Caco-2 (cell line): Measurements from ENCODE around the gene UBE2K. TPM values are rescaled to one million over a fixed set of nuclear protein-coding genes. Genes with fewer than 3 reads are reported as not detected.

Experiments used
- BruUV-seq: library from RNA; stranded (reverse); fragments of 400-500 nt; replicated peaks from 2 replicates; lab custom pipeline; 2021; lab: Mats Ljungman, UMichigan
- CTCF ChIA-PET: fragments of 300-600 bp; sonication (Branson Sonifier 250); formaldehyde crosslinking; loops from one replicate; lab custom pipeline; 2022; ENCODE audit warnings: antibody characterized with exemption; lab: Charles Lee
- POLR2A ChIA-PET: fragments of 300-600 bp; sonication (Branson Sonifier 250); formaldehyde crosslinking; loops from one replicate; lab custom pipeline; 2022; ENCODE audit warnings: antibody characterized with exemption; lab: Charles Lee
- DNase-seq, 2 experiments: peaks; one replicate each; pipeline versions ENCODE4 v3.0.0 to v3.0.0-alpha.2; 2020 to 2022
- H3K27me3 ChIP-seq: replicated peaks from 2 replicates; pipeline ENCODE4 v1.6.0; 2011; ENCODE audit warnings: low read length; ENCODE audit not compliant: control insufficient read depth, insufficient read depth
- H3K36me3 ChIP-seq: 2 replicates; pipeline ENCODE4 v1.5.1; 2011; ENCODE audit warnings: low read length; ENCODE audit not compliant: control insufficient read depth, insufficient read depth
- H3K4me1 ChIP-seq: fragments of 250-450 bp; sonication (Bioruptor Pico); 2 replicates; pipeline ENCODE4 v1.5.1; 2020; ENCODE audit warnings: mild to moderate bottlenecking
- H3K4me3 ChIP-seq: 2 replicates; pipeline ENCODE4 v1.5.1; 2011; ENCODE audit warnings: low read depth, mild to moderate bottlenecking, control low read depth, low read length
- H3K9me3 ChIP-seq: fragments of 250-450 bp; sonication (Bioruptor Pico); 2 replicates; pipeline ENCODE4 v1.5.1; 2020; ENCODE audit warnings: mild to moderate bottlenecking, moderate library complexity
- H3K27ac Mint-ChIP-seq: one replicate; pipeline ENCODE4 v1.8.0; 2022; ENCODE audit warnings: mixed read lengths; ENCODE audit not compliant: unreplicated experiment
- H3K27me3 Mint-ChIP-seq: one replicate; pipeline ENCODE4 v1.8.0; 2022; ENCODE audit warnings: mixed read lengths; ENCODE audit not compliant: insufficient read depth, unreplicated experiment
- H3K36me3 Mint-ChIP-seq: one replicate; pipeline ENCODE4 v1.8.0; 2022; ENCODE audit warnings: mild to moderate bottlenecking, mixed read lengths; ENCODE audit not compliant: insufficient read depth, unreplicated experiment
- H3K4me1 Mint-ChIP-seq: one replicate; pipeline ENCODE4 v1.8.0; 2022; ENCODE audit warnings: low read depth, mixed read lengths; ENCODE audit not compliant: unreplicated experiment
- H3K4me3 Mint-ChIP-seq: one replicate; pipeline ENCODE4 v1.8.0; 2022; ENCODE audit warnings: mild to moderate bottlenecking, moderate library complexity, mixed read lengths; ENCODE audit not compliant: unreplicated experiment
- H3K9me3 Mint-ChIP-seq: one replicate; pipeline ENCODE4 v1.8.0; 2022; ENCODE audit warnings: mixed read lengths; ENCODE audit not compliant: unreplicated experiment
- intact Hi-C: fragments of 100-400 bp; cut with micrococcal nuclease; formaldehyde crosslinking; loops from one replicate; pipeline ENCODE4 v1.10.0; 2022; ENCODE audit not compliant: unreplicated experiment
- total RNA-seq: library from RNA; stranded (reverse); gene quantifications from 2 replicates; pipeline ENCODE4 v1.2.3, GENCODE V29; 2022
- TF ChIP-seq, protein P1 (sequence below), 2 experiments: fragments of 200-600 bp in 1 of 2; IDR thresholded peaks; 1 replicate in 1 of 2; 2 replicates in 1 of 2; pipeline versions ENCODE4 v1.5.1 to v1.8.0; 2011 to 2022; ENCODE audit warnings: antibody characterized with exemption in 1 of 2, control low read depth in 1 of 2, inconsistent platforms in 1 of 2, low read depth in 1 of 2, low read length in 1 of 2, mild to moderate bottlenecking in 1 of 2, moderate library complexity in 1 of 2; ENCODE audit not compliant: insufficient read depth in 1 of 2, severe bottlenecking in 1 of 2, unreplicated experiment in 1 of 2

The UBE2K gene
- total RNA-seq, 1 experiment from 2014 or later: 141 TPM

DNA sequence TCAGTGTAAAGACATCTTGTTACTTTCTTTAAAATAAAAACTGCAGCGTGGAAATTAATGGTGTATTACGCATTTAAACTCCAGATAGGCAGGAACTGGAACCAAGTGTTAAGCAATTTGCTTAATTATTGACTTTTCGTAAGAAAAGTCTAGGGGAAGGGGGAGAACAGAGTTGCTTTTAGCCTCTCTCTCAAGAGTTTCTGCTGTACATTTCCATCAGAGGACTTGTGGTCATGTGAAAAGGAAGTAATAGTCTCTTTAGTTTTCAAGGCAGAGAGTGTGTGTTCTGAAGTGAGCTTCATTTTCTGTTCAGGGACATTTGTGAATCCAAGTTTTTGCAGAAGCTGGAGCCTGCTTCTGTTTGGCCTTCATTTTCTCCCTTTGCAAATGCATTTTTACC, 127.2 kb downstream of the UBE2K start:
- Histone ChIP-seq H3K27me3 (no peaks in the 10 kb centered on the region), H3K4me1 (no peaks in the 10 kb centered on the region), H3K9me3 (no peaks in the 10 kb centered on the region), H3K4me3 (no peak overlapping the region), H3K36me3 (no peaks in the 10 kb centered on the region)
- Mint-ChIP-seq H3K27ac (no peak overlapping the region), H3K4me1 (no peaks in the 10 kb centered on the region), H3K36me3 (peaks cover 73% of the 10 kb centered on the region), H3K9me3 (no peaks in the 10 kb centered on the region), H3K4me3 (no peak overlapping the region), H3K27me3 (no peaks in the 10 kb centered on the region)
- POLR2A ChIA-PET: no interaction called here
- CTCF ChIA-PET: interaction anchor here (0.6 kb wide), 1 partner anchor 49 kb away, joined by 3 read pairs; no protein-coding TSS in a partner anchor
- TF ChIP-seq, protein P1, sequence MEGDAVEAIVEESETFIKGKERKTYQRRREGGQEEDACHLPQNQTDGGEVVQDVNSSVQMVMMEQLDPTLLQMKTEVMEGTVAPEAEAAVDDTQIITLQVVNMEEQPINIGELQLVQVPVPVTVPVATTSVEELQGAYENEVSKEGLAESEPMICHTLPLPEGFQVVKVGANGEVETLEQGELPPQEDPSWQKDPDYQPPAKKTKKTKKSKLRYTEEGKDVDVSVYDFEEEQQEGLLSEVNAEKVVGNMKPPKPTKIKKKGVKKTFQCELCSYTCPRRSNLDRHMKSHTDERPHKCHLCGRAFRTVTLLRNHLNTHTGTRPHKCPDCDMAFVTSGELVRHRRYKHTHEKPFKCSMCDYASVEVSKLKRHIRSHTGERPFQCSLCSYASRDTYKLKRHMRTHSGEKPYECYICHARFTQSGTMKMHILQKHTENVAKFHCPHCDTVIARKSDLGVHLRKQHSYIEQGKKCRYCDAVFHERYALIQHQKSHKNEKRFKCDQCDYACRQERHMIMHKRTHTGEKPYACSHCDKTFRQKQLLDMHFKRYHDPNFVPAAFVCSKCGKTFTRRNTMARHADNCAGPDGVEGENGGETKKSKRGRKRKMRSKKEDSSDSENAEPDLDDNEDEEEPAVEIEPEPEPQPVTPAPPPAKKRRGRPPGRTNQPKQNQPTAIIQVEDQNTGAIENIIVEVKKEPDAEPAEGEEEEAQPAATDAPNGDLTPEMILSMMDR (IDR thresholded peaks at IDR 0.05; ENCODE audit: insufficient read depth in 1 of 2, low read depth in 1 of 2, low read length in 1 of 2, severe bottlenecking in 1 of 2, unreplicated experiment in 1 of 2): no peak
- no peak for DNase-seq
- intact Hi-C loops: no loop called here
- BruUV-seq: no TSS peak

DNA sequence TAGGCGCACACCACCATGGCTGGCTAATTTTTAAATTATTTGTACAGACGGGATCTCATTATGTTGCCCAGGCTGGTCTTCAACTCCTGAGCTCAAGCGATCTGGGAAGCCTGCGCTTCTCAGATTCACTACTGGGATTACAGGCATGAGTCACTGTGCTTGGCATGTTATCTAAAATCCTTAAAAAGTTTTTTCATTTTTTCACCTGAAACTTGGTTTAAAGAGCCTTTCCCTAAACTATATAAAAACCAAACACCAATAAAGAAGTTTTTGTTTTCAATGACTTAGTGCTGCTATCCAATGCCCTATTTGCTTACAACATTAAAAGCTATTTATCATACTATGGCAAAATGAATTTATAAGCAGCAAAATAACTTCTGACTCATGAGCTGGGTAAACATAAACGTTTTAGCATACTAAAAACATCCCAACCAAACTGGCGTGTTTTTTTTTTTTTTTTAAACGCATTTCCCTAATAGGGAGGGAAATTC, 127.8 kb downstream of the UBE2K start:
- no peak for DNase-seq
- Mint-ChIP-seq H3K4me1 (no peaks in the 10 kb centered on the region), H3K27ac (no peak overlapping the region), H3K27me3 (no peaks in the 10 kb centered on the region), H3K36me3 (peaks cover 75% of the 10 kb centered on the region), H3K4me3 (no peak overlapping the region), H3K9me3 (no peaks in the 10 kb centered on the region)
- BruUV-seq: no TSS peak
- no peaks in the 10 kb centered on the region for H3K9me3 ChIP-seq
- intact Hi-C loops: no loop called here
- no peak overlapping the region for H3K4me3 ChIP-seq
- no peaks in the 10 kb centered on the region for H3K4me1 ChIP-seq
- H3K36me3 ChIP-seq: no peaks in the 10 kb centered on the region
- CTCF ChIA-PET: interaction anchor here (0.6 to 0.7 kb wide), 2 partner anchors 48 to 341 kb away, joined by 3 read pairs; no protein-coding TSS in a partner anchor
- no peaks in the 10 kb centered on the region for H3K27me3 ChIP-seq
- POLR2A ChIA-PET: no interaction called here
- TF ChIP-seq, protein P1 (IDR thresholded peaks at IDR 0.05; ENCODE audit: insufficient read depth in 1 of 2, low read depth in 1 of 2, low read length in 1 of 2, severe bottlenecking in 1 of 2, unreplicated experiment in 1 of 2): no peak

Other genes starting within 250 kb of the UBE2K start
- gene RPL9, start 239.2 kb upstream of the UBE2K start, total RNA-seq: 976 and 978 TPM in 2 replicates
- gene LIAS, start 239.1 kb upstream of the UBE2K start, total RNA-seq: 19.5 and 21.1 TPM in 2 replicates
- gene UGDH, start 170.7 kb upstream of the UBE2K start, total RNA-seq: 139 and 140 TPM in 2 replicates
- gene SMIM14, start 59.3 kb upstream of the UBE2K start, total RNA-seq: 37.6 and 41.0 TPM in 2 replicates